Spinal cord (tissue), 10 donors: ENCODE data around the gene MORN1. TPM values are rescaled to one million over a fixed set of nuclear protein-coding genes. Genes with fewer than 3 reads are reported as not detected.

Experiments used
- DNase-seq, 6 donors: peaks; one replicate each; pipeline versions ENCODE4 v3.0.0 to v3.0.0-alpha.2; 2013 to 2015; ENCODE audit warnings: low spot score in 6 of 6, low read depth in 4 of 6
- H3K27ac ChIP-seq: one replicate; pipeline ENCODE4 v1.5.1; 2013; ENCODE audit warnings: low read depth, low read length, control low read depth
- H3K27me3 ChIP-seq: one replicate; pipeline ENCODE4 v1.6.1; 2013; ENCODE audit warnings: low read length; ENCODE audit not compliant: control insufficient read depth, insufficient read depth
- H3K36me3 ChIP-seq: one replicate; pipeline ENCODE4 v1.6.1; 2013; ENCODE audit warnings: low read length; ENCODE audit not compliant: control insufficient read depth, insufficient read depth
- H3K4me1 ChIP-seq: one replicate; pipeline ENCODE4 v1.6.1; 2013; ENCODE audit warnings: low read length; ENCODE audit not compliant: control insufficient read depth, insufficient read depth
- H3K4me3 ChIP-seq: one replicate; pipeline ENCODE4 v1.5.1; 2013; ENCODE audit warnings: low read depth, low read length, control low read depth
- H3K9me3 ChIP-seq: one replicate; pipeline ENCODE4 v1.6.1; 2013; ENCODE audit warnings: low read length; ENCODE audit not compliant: control insufficient read depth, insufficient read depth
- WGBS: methylation state at CpG from one replicate; pipeline ENCODE4 v1.1.5; 2013; ENCODE audit warnings: missing lambda C conversion rate; ENCODE audit not compliant: insufficient coverage; 5-methylcytosine and 5-hydroxymethylcytosine counted together
- polyA plus RNA-seq, 2 donors: library from polyadenylated mRNA; unstranded; fragments of 120-200 nt; gene quantifications; one replicate each; pipeline ENCODE4 v1.2.1, GENCODE V29; 2013; ENCODE audit not compliant: insufficient read length in 2 of 2
- total RNA-seq, 2 donors: library from RNA; depleted of rRNA in 1 of 2; stranded (reverse); fragments of 120-200 nt in 1 of 2; fragments of >200 nt in 1 of 2; gene quantifications; one replicate each; pipeline versions ENCODE4 v1.2.3 to v1.2.4, GENCODE V29; 2013 to 2014
- donor health status: healthy.

The MORN1 gene
- total and polyA plus RNA-seq, 4 donors, result 8.4 to 17.5 (median 12.8) TPM

- Histone ChIP-seq H3K4me1 (peaks cover 22% of the 10 kb centered on the region), H3K27me3 (no peaks in the 10 kb centered on the region), H3K4me3 (no peak overlapping the region), H3K36me3 (peaks cover 81% of the 10 kb centered on the region), H3K9me3 (no peaks in the 10 kb centered on the region), H3K27ac (no peak overlapping the region)
- DNase-seq, result peak in 1 of 6 donors; percentile 20
- WGBS, result 50% methylated on average over 11 of the region's 13 CpGs
These were observed 8.6 kb downstream of the MORN1 start for GRCh38 chr1:2382621-2383361.

- WGBS, result 50% methylated on average over 27 of the region's 28 CpGs
- Histone ChIP-seq H3K27ac (no peak overlapping the region), H3K9me3 (no peaks in the 10 kb centered on the region), H3K27me3 (no peaks in the 10 kb centered on the region), H3K4me3 (no peak overlapping the region), H3K4me1 (peaks cover 22% of the 10 kb centered on the region), H3K36me3 (peaks cover 79% of the 10 kb centered on the region)
- peak in 5 of 6 donors; percentile 25 to 84 (median 35) for DNase-seq
These were observed 9.4 kb downstream of the MORN1 start for GRCh38 chr1:2381741-2382620.

- 90% methylated on average over 31 of the region's 32 CpGs for WGBS
- Histone ChIP-seq H3K27me3 (no peaks in the 10 kb centered on the region), H3K4me1 (peaks cover 22% of the 10 kb centered on the region), H3K36me3 (peaks cover 79% of the 10 kb centered on the region), H3K9me3 (no peaks in the 10 kb centered on the region), H3K4me3 (no peak overlapping the region), H3K27ac (no peak overlapping the region)
- no peak for DNase-seq
These were observed 10.3 kb downstream of the MORN1 start for GRCh38 chr1:2380816-2381591.

- WGBS, result 95% methylated on average over 18 of the region's 23 CpGs
- Histone ChIP-seq H3K9me3 (no peaks in the 10 kb centered on the region), H3K27me3 (no peaks in the 10 kb centered on the region), H3K36me3 (peaks cover 76% of the 10 kb centered on the region), H3K4me1 (peaks cover 31% of the 10 kb centered on the region), H3K4me3 (no peak overlapping the region), H3K27ac (no peak overlapping the region)
- DNase-seq, result no peak
These were observed 11.5 kb downstream of the MORN1 start for GRCh38 chr1:2379733-2380404.

GRCh38 chr1:2378956-2379732 is 12.2 kb downstream of the MORN1 start:
- Histone ChIP-seq H3K27me3 (no peaks in the 10 kb centered on the region), H3K36me3 (peaks cover 73% of the 10 kb centered on the region), H3K4me3 (no peak overlapping the region), H3K9me3 (no peaks in the 10 kb centered on the region), H3K27ac (no peak overlapping the region), H3K4me1 (peaks cover 36% of the 10 kb centered on the region)
- no peak for DNase-seq
- WGBS, result 81% methylated on average over 13 of the region's 18 CpGs

GRCh38 chr1:2378441-2378851 is 12.9 kb downstream of the MORN1 start:
- Histone ChIP-seq H3K27ac (no peak overlapping the region), H3K4me3 (no peak overlapping the region), H3K9me3 (no peaks in the 10 kb centered on the region), H3K27me3 (no peaks in the 10 kb centered on the region), H3K36me3 (peaks cover 73% of the 10 kb centered on the region), H3K4me1 (peaks cover 36% of the 10 kb centered on the region)
- WGBS, result 81% methylated on average over 24 of the region's 24 CpGs
- DNase-seq, result peak in 1 of 6 donors; percentile 40

- no peak for DNase-seq
- H3K27ac ChIP-seq, result no peak overlapping the region
- peaks cover 33% of the 10 kb centered on the region for H3K4me1 ChIP-seq
- H3K4me3 ChIP-seq, result no peak overlapping the region
- WGBS, result 88% methylated on average over 12 of the region's 16 CpGs
- H3K36me3 ChIP-seq, result peaks cover 79% of the 10 kb centered on the region
- H3K27me3 ChIP-seq, result no peaks in the 10 kb centered on the region
- no peaks in the 10 kb centered on the region for H3K9me3 ChIP-seq
These were observed 13.5 kb downstream of the MORN1 start for GRCh38 chr1:2377751-2378440.

GRCh38 chr1:2376931-2377672 is 14.3 kb downstream of the MORN1 start:
- Histone ChIP-seq H3K36me3 (peaks cover 79% of the 10 kb centered on the region), H3K9me3 (no peaks in the 10 kb centered on the region), H3K27ac (no peak overlapping the region), H3K27me3 (no peaks in the 10 kb centered on the region), H3K4me3 (no peak overlapping the region), H3K4me1 (peaks cover 27% of the 10 kb centered on the region)
- DNase-seq, result no peak
- WGBS, result 89% methylated on average over 25 of the region's 25 CpGs
